CD4-positive, alpha-beta T cell treated with Interleukin-2 at 100 ng/mL for 4 hours (primary cell): ENCODE data around the gene IDH1.
"Not testable (repeated sequence)": the region's sequence is repeated elsewhere in the genome, so short reads cannot be mapped to it uniquely, and the experiment has no call there.

Source experiments
- DNase-seq: peaks from one replicate; pipeline ENCODE4 v3.0.0-alpha.2; 2020; ENCODE audit warnings: low spot score

Gene IDH1

DNA sequence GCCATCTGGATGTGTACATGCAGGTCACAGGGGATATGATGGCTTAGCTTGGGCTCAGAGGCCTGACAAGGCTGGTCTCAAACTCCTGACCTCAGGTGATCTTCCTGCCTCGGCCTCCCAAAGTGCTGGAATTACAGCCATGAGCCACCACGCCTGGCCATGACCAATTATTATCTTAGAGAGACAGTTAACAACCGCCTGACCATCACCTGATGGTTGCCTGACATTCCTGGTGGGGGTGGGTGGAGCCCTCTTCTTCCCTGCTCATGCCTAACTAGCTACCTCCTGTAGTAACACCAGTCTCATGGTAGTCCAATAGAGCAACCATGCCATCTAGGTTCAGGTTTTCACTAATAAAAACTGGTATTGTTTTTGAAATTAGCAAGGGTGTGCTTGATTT, 33.0 kb downstream of the IDH1 start:
- DNase-seq = not testable (repeated sequence)

DNA sequence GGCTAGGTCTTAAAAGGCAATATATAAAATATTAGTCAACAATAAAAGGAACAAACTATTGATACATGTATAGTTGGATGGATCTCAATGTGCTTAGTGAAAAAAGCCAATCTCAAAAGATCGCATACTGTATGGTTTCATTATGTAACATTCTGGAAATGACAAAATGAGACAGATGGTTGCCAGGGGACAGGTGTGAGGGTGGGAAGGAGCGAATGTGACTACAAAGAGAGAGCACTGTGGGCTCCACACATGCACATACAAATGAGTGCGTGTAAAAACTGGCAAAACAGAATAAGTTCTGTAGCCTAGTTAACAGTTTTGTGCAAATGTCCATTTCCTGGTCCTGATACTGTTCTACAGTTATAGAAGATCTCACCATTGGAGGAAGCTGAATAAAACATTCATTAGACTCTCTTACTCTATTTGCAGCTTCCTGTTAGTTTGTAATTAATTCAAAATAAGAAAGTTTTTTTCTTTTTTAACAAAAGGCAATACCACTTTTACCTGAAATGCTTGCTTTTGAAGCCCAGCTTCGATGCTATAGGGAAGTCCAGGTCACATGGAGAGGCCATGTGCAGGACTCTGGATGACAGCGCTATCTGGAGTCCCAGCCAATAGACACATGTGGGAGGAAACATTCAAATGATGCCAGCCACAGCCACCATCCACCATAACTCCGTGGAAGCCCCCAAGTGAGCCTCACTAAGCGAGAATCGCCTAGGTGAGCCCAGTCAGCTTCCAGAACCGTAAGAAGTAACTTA, 44.0 kb downstream of the IDH1 start:
- no peak for DNase-seq

DNA sequence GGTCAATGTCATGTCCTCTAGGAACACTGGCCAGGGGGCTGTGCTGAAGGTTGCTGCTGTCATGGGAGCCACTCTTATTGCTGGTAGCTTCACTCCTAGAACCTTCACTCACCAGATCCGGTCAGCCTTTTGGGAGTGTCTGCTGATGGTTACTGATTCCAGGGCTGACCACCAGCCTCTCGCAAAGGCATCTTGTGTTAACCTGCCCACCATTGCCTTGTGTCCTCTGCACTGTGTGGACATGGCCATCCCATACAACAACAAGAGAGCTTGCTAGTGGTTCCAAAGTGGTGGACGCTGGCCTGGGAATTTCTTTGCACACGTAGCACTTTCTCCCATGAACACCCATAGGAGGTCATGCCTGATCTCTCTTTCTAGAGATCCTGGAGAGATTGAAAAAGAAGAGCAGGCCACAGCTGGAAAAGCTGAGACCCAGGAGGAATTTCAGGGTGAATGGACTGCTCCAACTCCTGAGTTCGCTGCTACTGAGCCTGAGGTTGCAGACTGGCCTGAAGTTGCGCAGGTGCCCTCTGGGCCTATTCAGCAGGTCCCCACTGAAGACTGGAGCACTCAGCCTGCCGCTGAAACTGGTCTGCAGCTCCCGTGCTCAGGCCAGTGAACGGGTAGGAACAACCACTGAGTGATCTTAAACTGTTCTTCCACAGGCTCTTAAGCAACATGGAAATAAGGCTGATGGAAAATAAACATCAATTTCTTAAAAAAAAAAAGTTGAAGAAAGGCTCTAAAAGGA, 46.4 kb downstream of the IDH1 start:
- DNase-seq = no peak

DNA sequence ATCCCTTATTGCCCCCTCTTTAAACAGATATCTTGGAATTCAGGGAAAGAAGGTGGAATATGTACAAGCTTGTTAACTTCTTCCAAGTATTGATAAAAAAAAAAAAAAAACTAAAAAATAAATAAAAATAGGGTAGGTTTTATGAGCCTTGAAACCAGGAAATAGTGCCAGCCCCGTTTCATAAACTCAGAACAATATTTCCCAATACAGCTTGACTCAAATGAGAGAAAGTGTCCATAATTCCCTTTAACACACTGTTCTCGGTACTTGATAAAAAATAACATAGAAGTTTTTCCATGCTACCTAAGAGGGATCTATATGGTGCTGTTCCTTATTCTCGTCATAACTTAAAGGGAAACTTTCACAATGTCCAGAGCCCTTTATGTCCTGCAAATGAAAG, 47.1 kb downstream of the IDH1 start:
- no peak for DNase-seq

DNA sequence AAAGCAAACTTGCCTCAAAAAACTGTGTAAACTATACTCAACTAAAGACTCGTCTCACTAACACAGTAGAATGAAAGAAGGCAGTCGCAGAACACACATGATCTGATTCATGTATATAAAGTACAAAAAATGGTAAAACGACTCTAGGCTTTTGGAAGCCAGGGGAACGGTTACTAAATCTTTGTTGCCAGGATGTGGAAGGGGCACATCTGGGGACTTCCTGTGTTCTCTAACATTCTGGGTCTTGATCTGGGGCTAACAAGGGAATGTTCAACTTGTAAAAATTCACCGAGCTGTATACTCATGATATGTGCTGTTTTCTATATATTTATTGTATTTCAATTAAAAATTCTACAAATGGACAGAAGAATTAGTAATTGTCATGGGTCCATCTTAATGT, 50.7 kb downstream of the IDH1 start:
- no peak for DNase-seq

DNA sequence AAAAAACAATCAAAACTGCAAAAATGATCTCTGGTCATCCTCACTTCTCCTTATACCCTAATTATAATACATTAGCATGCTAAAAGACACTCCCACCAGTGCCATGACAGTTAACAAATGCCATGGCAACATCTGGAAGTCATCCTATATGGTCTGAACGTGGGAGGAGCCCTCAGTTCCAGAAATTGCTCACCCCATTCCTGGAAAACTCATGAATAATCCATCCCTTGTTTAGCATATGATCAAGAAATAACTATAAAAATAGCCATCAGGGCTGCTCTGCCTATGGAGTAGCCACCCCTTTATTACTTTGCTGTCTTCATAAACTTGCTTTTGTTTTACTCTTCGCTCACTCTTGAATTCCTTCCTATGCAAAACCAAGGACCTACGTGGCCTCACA, 59.3 kb downstream of the IDH1 start:
- no peak for DNase-seq

DNA sequence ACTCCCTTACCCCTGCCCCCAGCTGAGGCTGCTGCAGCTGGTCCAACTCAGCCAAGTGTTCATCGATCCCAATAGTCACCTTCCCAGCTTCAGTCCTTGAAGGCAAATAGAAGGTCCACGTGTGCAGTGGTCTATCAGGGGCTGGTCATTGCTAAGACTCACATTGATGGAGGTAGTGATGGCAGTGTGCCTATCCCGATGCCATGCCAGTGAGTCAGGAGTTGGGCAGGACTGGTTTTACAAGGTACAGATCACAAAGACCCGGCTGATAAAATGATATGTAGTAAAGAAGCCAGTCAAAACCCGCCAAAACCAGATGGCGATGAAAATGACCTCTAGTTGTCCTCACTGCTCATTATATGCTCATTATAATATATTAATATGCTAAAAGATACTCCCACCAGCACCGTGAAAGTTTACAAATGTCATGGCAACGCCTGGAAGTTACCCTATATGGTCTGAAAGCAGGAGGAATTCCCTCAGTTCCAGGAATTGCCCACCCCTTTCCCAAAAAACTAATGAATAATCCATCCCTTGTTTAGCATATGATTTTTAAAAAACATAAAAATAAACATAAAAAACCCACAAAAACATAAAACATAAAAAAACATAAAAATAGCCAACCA, 62.1 kb downstream of the IDH1 start:
- no peak for DNase-seq

DNA sequence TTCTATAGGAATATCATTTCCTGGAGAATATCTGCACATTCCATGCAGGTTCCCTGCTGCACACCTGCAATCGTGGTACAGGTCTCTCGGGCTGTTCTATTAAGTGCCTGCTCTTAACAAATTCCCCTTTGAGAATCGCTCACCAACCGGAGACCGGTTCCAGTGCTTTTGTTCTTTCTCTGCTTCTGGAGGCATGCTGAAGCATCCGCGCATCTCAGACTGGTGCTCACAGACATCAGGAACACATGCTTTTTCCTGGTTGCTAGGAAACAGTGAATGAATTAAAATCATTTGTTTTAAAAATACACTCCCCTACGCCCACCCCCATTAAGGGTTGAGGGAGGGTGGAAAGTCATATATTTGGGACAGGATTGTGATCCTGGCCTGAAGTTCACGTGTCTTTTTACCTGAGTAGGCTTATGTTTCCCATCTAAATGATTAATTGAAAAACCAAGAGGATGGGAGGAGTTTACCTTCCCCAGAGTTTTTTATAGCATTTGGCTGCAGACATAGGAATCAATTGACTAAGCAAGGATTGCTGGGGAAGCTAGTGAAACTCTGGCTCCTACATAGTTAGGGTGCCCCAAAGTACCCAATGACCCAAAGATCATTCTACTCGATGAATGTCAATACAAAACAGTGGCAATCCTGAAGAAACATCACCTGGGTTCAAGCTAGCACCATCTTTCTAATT, 64.9 kb downstream of the IDH1 start, which contains the start of gene C2orf80:
Gene C2orf80 (minus strand): TSS at position 221 of the 694 bp plus-strand sequence. CDS start 3,044 bp downstream, outside the sequence.
- DNase-seq = no peak

DNA sequence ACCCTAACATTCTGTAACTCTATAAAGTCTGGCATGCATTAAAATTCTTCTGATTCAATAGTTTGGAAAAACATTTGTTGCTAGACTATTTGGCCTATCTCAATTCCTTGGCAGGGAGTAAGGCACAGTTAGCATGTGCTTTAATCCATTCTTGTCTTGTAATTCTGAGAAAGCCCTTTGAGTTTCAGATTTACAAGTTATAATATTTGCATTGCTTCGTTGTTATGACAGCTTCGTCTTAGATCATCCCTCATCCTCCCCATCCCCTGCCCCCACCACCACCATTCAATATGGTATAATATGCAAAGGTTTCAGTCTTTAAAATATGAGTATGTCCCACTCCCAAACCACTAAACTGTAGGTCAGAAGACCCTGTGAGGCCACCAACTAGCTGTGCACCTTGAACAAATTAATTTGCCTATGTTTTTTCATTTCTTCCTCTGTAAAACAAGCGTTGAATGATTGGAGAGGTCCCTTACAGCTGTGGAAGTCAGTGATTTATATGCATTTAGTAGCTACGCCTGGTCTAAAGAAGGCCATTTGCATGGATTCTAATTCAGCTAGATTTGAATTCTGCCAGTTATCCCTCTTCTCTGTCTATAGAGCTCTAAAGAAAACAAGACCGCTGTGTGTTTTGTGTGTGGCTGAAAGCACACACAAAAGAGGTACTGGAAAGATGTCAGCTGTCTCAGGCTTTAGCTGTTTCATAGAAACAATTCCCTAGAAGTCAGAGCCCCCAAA, 65.6 kb downstream of the IDH1 start:
- no peak for DNase-seq

DNA sequence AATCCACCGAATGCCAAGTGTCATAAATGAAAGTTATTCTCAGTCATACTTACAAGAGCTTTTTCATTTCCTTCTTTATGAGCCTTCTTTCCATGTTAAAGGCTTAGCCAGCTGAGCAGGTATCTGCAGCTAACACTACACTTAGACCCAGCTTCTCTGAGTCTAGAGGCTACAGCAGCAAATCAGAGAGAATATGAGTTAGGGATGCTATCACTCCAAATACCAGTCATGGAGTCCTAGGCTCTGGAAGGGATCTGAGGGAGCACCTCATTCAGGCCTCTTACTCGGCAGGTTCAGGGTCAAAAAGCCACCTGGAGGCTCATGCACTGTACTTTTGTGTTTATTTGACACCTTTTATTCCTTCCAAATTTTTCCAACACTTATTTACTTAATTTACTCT, 68.0 kb downstream of the IDH1 start:
- no peak for DNase-seq

DNA sequence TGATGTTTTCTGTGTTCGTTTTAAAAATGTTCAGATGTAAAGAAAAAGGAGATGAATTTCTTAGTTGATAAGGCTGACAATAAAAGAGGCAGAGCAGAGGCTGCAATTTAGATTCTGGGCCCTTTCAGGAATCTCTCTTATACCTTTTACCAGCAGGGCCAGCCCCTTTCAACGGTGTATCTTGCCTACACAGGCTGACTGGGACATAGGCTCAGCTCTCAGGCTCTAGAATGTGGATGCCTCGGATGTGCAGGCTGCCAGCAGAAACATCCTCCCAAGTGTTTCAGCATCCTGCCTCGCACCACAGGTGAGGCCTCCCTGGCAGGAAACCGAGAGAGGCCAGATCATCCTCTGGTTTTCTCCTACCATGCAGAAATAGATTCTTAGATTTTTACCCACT, 68.4 kb downstream of the IDH1 start:
- no peak for DNase-seq
